Right cardiac atrium (tissue), 5 donors: Measurements from ENCODE around the gene IL1A. TPM values are rescaled to one million over a fixed set of nuclear protein-coding genes. Genes with fewer than 3 reads are reported as not detected.

Experiments used
- ATAC-seq, 2 donors: fragments of 200-7000 bp; cut with Tn5 transposase; one replicate each; pipeline versions ENCODE4 v1.8.0 to v1.9.1; 2020; ENCODE audit warnings: moderate library complexity in 2 of 2, mild to moderate bottlenecking in 1 of 2
- DNase-seq, 3 donors: peaks; one replicate each; pipeline ENCODE4 v3.0.0-alpha.2; 2020
- H3K27ac ChIP-seq: one replicate; pipeline ENCODE4 v1.5.1; 2013; ENCODE audit warnings: mild to moderate bottlenecking, low read length, control low read depth, moderate library complexity
- H3K27me3 ChIP-seq: one replicate; pipeline ENCODE4 v1.6.1; 2013; ENCODE audit not compliant: control insufficient read depth, insufficient read depth
- H3K4me1 ChIP-seq: one replicate; pipeline ENCODE4 v1.6.1; 2013; ENCODE audit warnings: low read length; ENCODE audit not compliant: control insufficient read depth, insufficient read depth
- H3K4me3 ChIP-seq: one replicate; pipeline ENCODE4 v1.5.1; 2013; ENCODE audit warnings: low read length, control low read depth
- H3K9me3 ChIP-seq: one replicate; pipeline ENCODE4 v1.6.1; 2013; ENCODE audit warnings: low read length; ENCODE audit not compliant: control insufficient read depth
- WGBS: extraction: QIAGEN DNeasy Blood & Tissue Kit; methylation state at CpG from one replicate; pipeline ENCODE4 v1.1.7; 2013; 5-methylcytosine and 5-hydroxymethylcytosine counted together
- intact Hi-C, 4 donors: fragments of 100-400 bp; cut with DNase I; formaldehyde crosslinking; loops; one replicate each; pipeline versions ENCODE4 v1.11.0 to v1.14.0; 2022 to 2023
- polyA plus RNA-seq: library from polyadenylated mRNA; stranded (reverse); fragments of 200-250 nt; gene quantifications from one replicate; pipeline ENCODE4 v1.2.3, GENCODE V29; 2013
- total RNA-seq, 4 donors: library from RNA; stranded (reverse); fragmentation: NEBNext Ultra II Directional; extraction: Animal tissue kit (Norgen Biotek cat#: 25700); gene quantifications; one replicate each; pipeline ENCODE4 v1.2.1, GENCODE V29; 2021
- donor health status: healthy with polysubstance abuse.
- donor health status: DM: no; HTN: yes; CAD: no.
- donor health status: DM: no; HTN: no; CAD: no.
- donor health status: DM: no; HTN: yes; CAD: no; lungs with severe emphysema.
- donor health status: DM: yes; HTN: yes; CAD: no.

IL1A gene
- total and polyA plus RNA-seq, 5 donors: not detected

GRCh38 chr2:112754564-112754963, 29.7 kb downstream of the IL1A start:
- intact Hi-C loops: loop anchor here in 1 of 4 donors (10.0 kb wide), 1 partner anchor 130 kb away; no protein-coding TSS in a partner anchor
- ATAC-seq (no peak), DNase-seq (no peak)
- Histone ChIP-seq H3K27ac (no peak overlapping the region), H3K4me1 (no peaks in the 10 kb centered on the region), H3K9me3 (no peaks in the 10 kb centered on the region), H3K4me3 (no peak overlapping the region), H3K27me3 (no peaks in the 10 kb centered on the region)
- 100% methylated on average over 1 of the region's 1 CpG for WGBS

DNA sequence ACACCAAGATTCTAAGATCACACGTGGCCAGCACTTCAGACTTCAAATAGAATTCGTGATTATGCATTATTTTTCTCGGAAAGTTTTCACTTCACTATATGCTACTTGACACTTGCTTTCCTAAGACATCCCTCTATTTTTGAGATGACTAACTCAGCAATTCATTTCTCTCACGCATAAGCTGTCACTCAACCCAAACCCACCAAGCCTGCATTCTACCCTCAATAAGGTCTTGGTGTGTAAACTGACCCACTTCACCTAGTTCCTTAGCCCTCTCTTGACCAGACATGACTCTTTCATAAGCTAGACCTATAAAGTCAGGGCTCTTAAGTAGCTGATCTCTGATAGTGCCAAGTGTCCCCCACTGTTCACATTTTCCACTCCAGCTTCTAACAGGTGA, 31.6 kb downstream of the IL1A start:
- Histone ChIP-seq H3K27me3 (no peaks in the 10 kb centered on the region), H3K4me3 (no peak overlapping the region), H3K9me3 (no peaks in the 10 kb centered on the region), H3K4me1 (no peaks in the 10 kb centered on the region), H3K27ac (no peak overlapping the region)
- DNase-seq (no peak), ATAC-seq (no peak)
- 86% methylated on average over 4 of the region's 4 CpGs for WGBS
- intact Hi-C loops: loop anchor here in 1 of 4 donors (10.0 kb wide), 1 partner anchor 132 kb away; no protein-coding TSS in a partner anchor

DNA sequence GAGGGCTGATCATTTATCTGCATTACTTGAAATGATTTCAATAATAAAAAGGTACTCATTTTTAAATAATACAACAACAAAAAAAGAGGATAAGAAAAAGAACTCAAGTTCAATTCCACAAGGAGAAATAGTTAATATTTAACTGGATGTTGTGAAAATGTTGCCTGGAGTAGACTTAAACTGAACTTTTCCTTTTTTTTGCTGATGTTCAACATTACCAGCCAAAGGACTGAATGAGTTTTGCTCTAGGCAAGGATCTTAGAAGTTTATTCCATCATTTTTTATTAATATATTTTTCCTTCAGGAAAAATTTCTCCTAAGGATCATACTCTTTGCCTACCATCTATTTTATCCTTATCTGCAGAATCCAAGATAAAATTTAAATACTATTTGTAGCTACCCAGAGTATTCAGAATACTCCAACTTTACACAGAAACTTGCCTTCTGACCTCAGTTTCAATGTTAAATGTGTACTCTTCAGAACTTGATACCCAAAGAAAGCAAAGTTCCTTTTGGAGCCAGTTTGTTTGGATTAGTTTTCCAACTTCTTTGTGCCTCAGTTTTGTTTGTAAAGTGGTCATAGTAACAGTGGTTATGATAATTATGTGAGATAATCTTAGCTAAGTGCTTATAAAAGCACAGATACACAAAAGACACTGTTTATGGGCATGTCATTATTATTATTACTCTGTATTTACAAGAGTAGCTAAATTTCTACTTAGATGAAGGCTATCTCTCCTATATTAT, 32.7 kb downstream of the IL1A start:
- intact Hi-C loops: loop anchor here in 1 of 4 donors (10.0 kb wide), 1 partner anchor 133 kb away; no protein-coding TSS in a partner anchor
- no peaks in the 10 kb centered on the region for H3K4me1 ChIP-seq
- ATAC-seq: no peak

GRCh38 chr2:112750560-112750843, 33.8 kb downstream of the IL1A start:
- ATAC-seq (no peak), DNase-seq (no peak)
- Histone ChIP-seq H3K4me3 (no peak overlapping the region), H3K9me3 (no peaks in the 10 kb centered on the region), H3K27me3 (no peaks in the 10 kb centered on the region), H3K4me1 (no peaks in the 10 kb centered on the region), H3K27ac (no peak overlapping the region)
- intact Hi-C loops: loop anchor here in 1 of 4 donors (10.0 kb wide), 1 partner anchor 134 kb away; no protein-coding TSS in a partner anchor

More for the DNA sequence above, 32.7 kb downstream of the IL1A start:
- no peaks in the 10 kb centered on the region for H3K9me3 ChIP-seq
- no peaks in the 10 kb centered on the region for H3K27me3 ChIP-seq
- no peak overlapping the region for H3K27ac ChIP-seq
- no peak for DNase-seq
- H3K4me3 ChIP-seq: no peak overlapping the region

DNA sequence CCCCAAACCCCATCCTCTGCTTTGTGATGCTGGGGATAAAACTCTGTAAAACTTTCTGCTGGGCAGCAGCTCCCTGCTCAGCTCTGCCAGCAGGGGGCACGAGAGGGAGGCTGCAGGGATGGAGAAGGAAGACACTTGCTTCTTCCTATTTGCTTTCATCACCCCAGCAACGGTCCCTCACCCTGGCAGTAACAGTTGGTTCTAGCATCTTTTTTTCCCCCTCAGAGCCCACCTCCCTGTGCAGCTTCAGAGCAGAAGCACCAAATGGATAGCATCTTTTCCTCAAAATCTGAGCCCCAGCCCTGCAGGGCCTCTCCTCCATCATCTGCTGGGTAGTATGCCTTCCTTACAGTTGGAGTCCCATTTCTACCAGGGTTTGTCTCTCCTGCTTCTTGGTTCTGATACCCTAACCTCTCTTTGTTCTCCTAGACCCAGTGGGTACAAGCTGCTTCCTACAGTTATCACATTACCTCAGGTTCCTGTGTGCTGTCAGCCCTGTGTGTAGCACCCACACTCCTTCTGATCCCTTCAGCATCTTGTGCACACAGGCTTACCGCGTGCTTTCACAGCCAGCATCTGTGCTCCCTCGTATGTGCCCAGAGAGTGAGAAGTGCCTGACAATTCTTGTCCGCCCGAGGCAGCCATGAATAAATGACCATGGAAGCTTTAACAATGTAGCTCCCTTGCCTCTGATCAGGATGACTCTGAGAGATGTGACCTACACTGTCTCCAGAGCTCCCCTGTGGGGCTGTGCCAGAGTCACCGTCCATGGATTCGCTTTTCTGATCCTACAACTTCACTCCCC, 34.3 kb downstream of the IL1A start:
- WGBS: 67% methylated on average over 9 of the region's 9 CpGs
- Histone ChIP-seq H3K9me3 (no peaks in the 10 kb centered on the region), H3K27me3 (no peaks in the 10 kb centered on the region), H3K4me1 (no peaks in the 10 kb centered on the region), H3K27ac (no peak overlapping the region), H3K4me3 (no peak overlapping the region)
- peak; percentile 54 to 75 for ATAC-seq
- intact Hi-C loops: loop anchor here in 3 of 4 donors (5.0 to 10.0 kb wide), 4 partner anchors 132 to 207 kb away; no protein-coding TSS in a partner anchor
- peak; percentile 66 to 88 (median 84) for DNase-seq

GRCh38 chr2:112740527-112740926, 43.8 kb downstream of the IL1A start:
- DNase-seq (no peak), ATAC-seq (no peak)
- H3K27ac ChIP-seq: no peak overlapping the region
- WGBS: 96% methylated on average over 7 of the region's 7 CpGs
- no peaks in the 10 kb centered on the region for H3K4me1 ChIP-seq
- H3K27me3 ChIP-seq: no peaks in the 10 kb centered on the region
- intact Hi-C loops: no loop called here
- H3K4me3 ChIP-seq: no peak overlapping the region
- H3K9me3 ChIP-seq: no peaks in the 10 kb centered on the region

DNA sequence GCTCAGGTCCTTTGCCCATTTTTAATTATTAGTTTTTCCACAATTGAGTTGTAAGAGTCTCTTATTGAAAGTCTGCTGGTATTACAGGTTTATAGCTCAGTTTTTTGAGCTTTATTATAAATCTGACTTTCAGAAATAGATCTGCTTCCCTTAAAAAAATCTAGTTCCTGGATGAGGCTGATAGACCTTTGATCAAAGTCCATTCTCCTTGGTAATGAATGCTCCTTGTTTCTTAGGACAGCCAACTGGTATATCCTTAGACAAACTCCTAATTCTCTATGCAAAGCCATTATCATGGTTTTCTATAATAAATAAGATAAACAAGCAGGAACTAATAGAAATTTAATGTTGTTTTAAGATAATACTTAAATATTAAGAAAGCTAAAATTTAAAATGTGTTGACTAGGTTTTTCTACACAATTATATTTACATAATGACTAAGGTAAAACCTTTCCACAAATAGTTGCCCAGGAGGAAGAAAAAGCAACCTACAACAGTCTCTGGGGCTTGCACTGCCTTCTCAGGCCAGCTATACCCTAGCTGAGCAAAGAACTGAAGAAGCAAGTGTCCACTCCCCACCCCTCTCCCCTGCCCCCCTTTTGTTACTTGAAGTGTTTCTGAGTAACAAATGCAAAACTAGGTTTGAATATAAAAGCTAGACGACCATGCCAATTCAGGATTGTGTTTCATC, 46.6 kb downstream of the IL1A start:
- DNase-seq (no peak), ATAC-seq (no peak)
- H3K27ac ChIP-seq: no peak overlapping the region
- WGBS: 94% methylated on average over 1 of the region's 1 CpG
- H3K9me3 ChIP-seq: no peaks in the 10 kb centered on the region
- intact Hi-C loops: no loop called here
- no peak overlapping the region for H3K4me3 ChIP-seq
- H3K27me3 ChIP-seq: no peaks in the 10 kb centered on the region
- H3K4me1 ChIP-seq: no peaks in the 10 kb centered on the region

DNA sequence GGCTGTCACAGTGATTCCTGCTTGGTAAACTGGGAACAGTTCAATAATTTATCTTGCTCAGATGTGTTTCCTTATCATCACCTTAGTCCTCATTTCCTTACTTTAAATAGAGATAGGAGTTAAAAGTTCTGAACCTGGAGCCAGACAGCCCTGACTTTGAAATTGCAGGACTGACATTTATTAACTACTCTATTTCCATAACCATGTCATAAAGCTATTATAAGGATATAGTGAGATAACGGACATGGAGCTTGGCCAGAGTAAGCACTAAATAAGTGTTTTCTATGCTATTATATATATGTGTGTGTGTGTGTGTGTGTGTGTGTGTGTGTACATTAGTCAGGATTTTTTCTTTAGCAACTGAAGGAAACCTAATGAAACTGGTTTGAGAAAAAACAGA, 50.4 kb downstream of the IL1A start:
- ATAC-seq (no peak), DNase-seq (no peak)
- H3K27me3 ChIP-seq: no peaks in the 10 kb centered on the region
- no peaks in the 10 kb centered on the region for H3K4me1 ChIP-seq
- no peak overlapping the region for H3K27ac ChIP-seq
- intact Hi-C loops: no loop called here
- H3K9me3 ChIP-seq: no peaks in the 10 kb centered on the region
- H3K4me3 ChIP-seq: no peak overlapping the region
- WGBS: 44% methylated on average over 1 of the region's 1 CpG

DNA sequence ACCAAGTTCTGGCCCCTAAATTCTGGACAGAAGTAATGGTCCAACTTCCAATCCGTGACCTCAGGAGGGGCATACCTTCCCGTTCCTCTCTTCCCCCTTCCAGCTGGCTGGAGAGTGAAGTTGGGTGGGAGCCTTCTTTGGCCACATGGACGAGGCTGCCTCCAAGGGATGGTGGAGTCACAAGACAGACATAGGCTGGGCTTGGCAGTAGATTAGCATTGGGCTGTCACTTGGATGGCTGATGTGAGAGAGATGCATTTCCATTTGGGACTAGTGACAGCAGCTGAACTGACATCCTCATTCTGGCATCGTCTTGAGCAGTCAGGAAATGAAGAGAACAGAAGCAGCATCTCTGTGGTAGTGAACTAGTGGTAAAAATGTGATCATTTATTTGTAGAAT, 50.8 kb downstream of the IL1A start:
- Histone ChIP-seq H3K4me3 (no peak overlapping the region), H3K9me3 (no peaks in the 10 kb centered on the region), H3K4me1 (no peaks in the 10 kb centered on the region), H3K27ac (no peak overlapping the region), H3K27me3 (no peaks in the 10 kb centered on the region)
- DNase-seq (peak in 1 of 3 donors; percentile 37), ATAC-seq (peak; percentile 52 to 54)
- intact Hi-C loops: no loop called here
- 27% methylated on average over 4 of the region's 4 CpGs for WGBS

- ATAC-seq (no peak), DNase-seq (no peak)
- H3K4me3 ChIP-seq: no peak overlapping the region
- no peak overlapping the region for H3K27ac ChIP-seq
- no peaks in the 10 kb centered on the region for H3K27me3 ChIP-seq
- no peaks in the 10 kb centered on the region for H3K9me3 ChIP-seq
- intact Hi-C loops: no loop called here
- WGBS: 89% methylated on average over 2 of the region's 2 CpGs
- no peaks in the 10 kb centered on the region for H3K4me1 ChIP-seq
Measured at GRCh38 chr2:112731479-112731878, 52.8 kb downstream of the IL1A start.

GRCh38 chr2:112730791-112731190, 53.5 kb downstream of the IL1A start:
- no peaks in the 10 kb centered on the region for H3K27me3 ChIP-seq
- ATAC-seq: no peak
- 83% methylated on average over 5 of the region's 5 CpGs for WGBS
- intact Hi-C loops: no loop called here
- H3K4me3 ChIP-seq: no peak overlapping the region
- no peak overlapping the region for H3K27ac ChIP-seq
- H3K4me1 ChIP-seq: no peaks in the 10 kb centered on the region
- no peaks in the 10 kb centered on the region for H3K9me3 ChIP-seq
- no peak for DNase-seq
